ENCODE results near the gene SSPN. TPM values are rescaled to one million over a fixed set of nuclear protein-coding genes. Genes with fewer than 3 reads are reported as not detected.

The SSPN gene
- total RNA-seq, 1 experiment from 2014 or later, result 1.8 TPM

DNA sequence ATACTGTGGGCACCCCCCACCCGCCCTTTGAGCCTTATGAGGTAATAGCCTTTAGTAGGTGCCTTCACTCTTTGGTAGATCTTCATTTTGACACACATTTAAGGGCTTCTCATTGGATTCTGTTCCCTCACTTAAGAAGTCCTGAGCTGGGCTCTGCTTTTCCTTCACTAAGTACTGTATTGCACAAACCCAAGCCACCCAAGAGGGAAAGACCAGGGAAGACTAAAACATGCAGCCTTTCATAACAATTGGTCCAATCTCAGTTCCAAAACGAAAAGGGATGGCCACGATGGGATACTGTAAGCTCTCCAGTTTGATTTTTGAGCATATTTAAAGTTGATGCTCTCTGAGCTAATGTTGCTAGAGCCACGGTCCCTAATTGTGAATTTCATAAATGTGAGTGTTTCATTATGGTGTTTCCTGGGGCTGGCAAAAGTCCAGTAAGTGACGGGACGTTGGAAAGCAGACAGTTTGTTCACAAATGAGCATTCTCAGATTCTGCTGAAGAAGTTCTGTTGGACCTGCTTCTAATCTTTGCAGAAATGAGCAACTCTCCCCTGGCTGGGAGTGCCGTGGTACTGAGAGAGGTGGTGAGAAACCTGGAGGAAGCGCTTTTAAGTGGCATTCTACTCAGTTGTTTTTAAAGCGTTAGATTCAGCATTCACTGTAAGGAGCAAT, 9.4 kb downstream of the SSPN start:
- no peaks in the 10 kb centered on the region for H3K36me3 Mint-ChIP-seq
- POLR2A ChIA-PET, result no interaction called here
- ATAC-seq, result no peak
- no peak for DNase-seq (ENCODE audit: low spot score)
- no peak for TF ChIP-seq ZNF423 (CRISPR knock-in tag; IDR thresholded peaks at IDR 0.05)
- no peak for TF ChIP-seq ZNF121 (CRISPR knock-in tag; IDR thresholded peaks at IDR 0.05)
- TF ChIP-seq AR (CRISPR knock-in tag; IDR thresholded peaks at IDR 0.05), result no peak
- no peak for TF ChIP-seq CREM (CRISPR knock-in tag; IDR thresholded peaks at IDR 0.05)
- TF ChIP-seq JAZF1 (CRISPR knock-in tag; IDR thresholded peaks at IDR 0.05), result no peak
- TF ChIP-seq USF1 (CRISPR knock-in tag; IDR thresholded peaks at IDR 0.05), result no peak
- TF ChIP-seq ATF6 (CRISPR knock-in tag; IDR thresholded peaks at IDR 0.05), result no peak
- TF ChIP-seq, protein P1, sequence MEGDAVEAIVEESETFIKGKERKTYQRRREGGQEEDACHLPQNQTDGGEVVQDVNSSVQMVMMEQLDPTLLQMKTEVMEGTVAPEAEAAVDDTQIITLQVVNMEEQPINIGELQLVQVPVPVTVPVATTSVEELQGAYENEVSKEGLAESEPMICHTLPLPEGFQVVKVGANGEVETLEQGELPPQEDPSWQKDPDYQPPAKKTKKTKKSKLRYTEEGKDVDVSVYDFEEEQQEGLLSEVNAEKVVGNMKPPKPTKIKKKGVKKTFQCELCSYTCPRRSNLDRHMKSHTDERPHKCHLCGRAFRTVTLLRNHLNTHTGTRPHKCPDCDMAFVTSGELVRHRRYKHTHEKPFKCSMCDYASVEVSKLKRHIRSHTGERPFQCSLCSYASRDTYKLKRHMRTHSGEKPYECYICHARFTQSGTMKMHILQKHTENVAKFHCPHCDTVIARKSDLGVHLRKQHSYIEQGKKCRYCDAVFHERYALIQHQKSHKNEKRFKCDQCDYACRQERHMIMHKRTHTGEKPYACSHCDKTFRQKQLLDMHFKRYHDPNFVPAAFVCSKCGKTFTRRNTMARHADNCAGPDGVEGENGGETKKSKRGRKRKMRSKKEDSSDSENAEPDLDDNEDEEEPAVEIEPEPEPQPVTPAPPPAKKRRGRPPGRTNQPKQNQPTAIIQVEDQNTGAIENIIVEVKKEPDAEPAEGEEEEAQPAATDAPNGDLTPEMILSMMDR (IDR thresholded peaks at IDR 0.05), result no peak
- TF ChIP-seq ATF2 (CRISPR knock-in tag; IDR thresholded peaks at IDR 0.05; ENCODE audit: borderline replicate concordance, low read depth), result no peak
- no peak for TF ChIP-seq HMGXB4 (CRISPR knock-in tag; IDR thresholded peaks at IDR 0.05)
- TF ChIP-seq ZNF317 (CRISPR knock-in tag; IDR thresholded peaks at IDR 0.05; ENCODE audit: borderline replicate concordance, low read depth), result no peak
- TF ChIP-seq ESRRA (CRISPR knock-in tag; IDR thresholded peaks at IDR 0.05; ENCODE audit: borderline replicate concordance), result no peak
- peaks cover 12% of the 10 kb centered on the region for H3K4me1 Mint-ChIP-seq
- CTCF ChIA-PET, result interaction anchor here (0.9 to 1.1 kb wide), 2 partner anchors 18 to 86 kb away, joined by 3 read pairs; no protein-coding TSS in a partner anchor
- no peaks in the 10 kb centered on the region for H3K9me3 Mint-ChIP-seq
- H3K4me3 Mint-ChIP-seq, result no peak overlapping the region
- no peaks in the 10 kb centered on the region; the same call in 1 of the 2 replicates for H3K27me3 Mint-ChIP-seq (ENCODE audit: low read depth)
- no peak overlapping the region for H3K27ac Mint-ChIP-seq

DNA sequence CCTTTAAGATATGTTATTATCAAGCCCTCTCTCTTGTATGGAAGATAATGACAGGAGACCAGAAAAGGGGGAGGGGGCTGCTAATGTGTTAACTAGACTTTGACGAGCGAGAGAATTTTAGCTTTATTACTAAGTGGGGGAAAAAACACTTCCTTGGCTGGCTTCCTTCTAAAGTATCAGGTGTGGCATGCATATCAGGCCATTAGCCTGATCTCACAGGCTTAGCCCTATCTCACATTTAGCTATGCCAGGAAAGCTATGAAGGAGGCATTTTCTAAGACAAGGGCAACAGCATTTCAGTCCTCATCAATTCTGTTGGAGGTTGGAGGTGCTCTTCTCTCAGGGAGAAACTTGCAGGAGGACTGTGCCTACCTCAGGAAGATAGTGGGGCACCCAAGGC, 9.9 kb downstream of the SSPN start:
- no peak for ATAC-seq
- Mint-ChIP-seq H3K4me3 (no peak overlapping the region), H3K36me3 (no peaks in the 10 kb centered on the region), H3K4me1 (peaks cover 12% of the 10 kb centered on the region), H3K27me3 (ENCODE audit: low read depth) (no peaks in the 10 kb centered on the region; the same call in 1 of the 2 replicates), H3K9me3 (no peaks in the 10 kb centered on the region), H3K27ac (no peak overlapping the region)
- POLR2A ChIA-PET, result no interaction called here
- no peak for DNase-seq (ENCODE audit: low spot score)
- CTCF ChIA-PET, result no interaction called here
- TF ChIP-seq NR3C1 (CRISPR knock-in tag; conservative IDR thresholded peaks at IDR 0.05; ENCODE audit: low read depth) (no peak), JAZF1 (CRISPR knock-in tag; IDR thresholded peaks at IDR 0.05) (no peak), OVOL2 (CRISPR knock-in tag; IDR thresholded peaks at IDR 0.05; ENCODE audit: borderline replicate concordance) (no peak), USF1 (CRISPR knock-in tag; IDR thresholded peaks at IDR 0.05) (no peak), ETV6 (CRISPR knock-in tag; IDR thresholded peaks at IDR 0.05) (no peak), ZNF232 (CRISPR knock-in tag; IDR thresholded peaks at IDR 0.05) (no peak), ELF4 (CRISPR knock-in tag; IDR thresholded peaks at IDR 0.05; ENCODE audit: low read depth) (no peak), STAT6 (CRISPR knock-in tag; conservative IDR thresholded peaks at IDR 0.05; ENCODE audit: low read depth) (no peak), JUN (CRISPR knock-in tag; IDR thresholded peaks at IDR 0.05) (no peak), CBFB (CRISPR knock-in tag; IDR thresholded peaks at IDR 0.05; ENCODE audit: low read depth) (no peak)
